Activated CD8-positive, alpha-beta memory T cell treated with anti-CD3 and anti-CD28 coated beads, Interleukin-2, amount 50 U/mL, for 1 hour (primary cell): ENCODE results near the gene PLCL2.

ENCODE experiments used
- DNase-seq: peaks from one replicate; pipeline ENCODE4 v3.0.0-alpha.2; 2020; ENCODE audit errors: extremely low read depth

PLCL2 gene

DNA sequence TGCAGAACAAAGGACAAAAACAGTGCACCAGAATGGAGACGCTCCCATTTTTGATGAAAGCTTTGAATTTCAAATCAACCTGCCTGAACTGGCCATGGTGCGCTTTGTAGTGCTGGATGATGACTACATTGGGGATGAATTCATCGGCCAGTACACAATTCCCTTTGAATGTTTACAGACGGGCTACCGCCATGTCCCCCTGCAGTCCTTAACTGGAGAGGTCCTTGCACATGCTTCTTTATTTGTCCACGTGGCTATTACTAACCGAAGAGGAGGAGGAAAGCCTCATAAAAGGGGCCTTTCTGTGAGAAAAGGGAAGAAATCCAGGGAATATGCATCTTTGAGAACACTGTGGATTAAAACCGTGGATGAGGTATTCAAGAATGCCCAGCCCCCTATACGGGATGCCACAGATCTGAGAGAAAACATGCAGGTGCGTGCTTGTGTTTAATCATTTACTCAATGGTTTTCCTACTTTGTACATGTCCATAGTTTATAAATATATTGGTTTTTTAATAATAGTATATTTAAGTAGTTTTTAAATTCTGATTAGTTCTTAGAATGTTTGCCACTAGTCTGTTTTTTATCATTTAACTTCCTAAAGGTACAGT lies 127.1 kb downstream of the PLCL2 start:
- DNase-seq, result no peak

DNA sequence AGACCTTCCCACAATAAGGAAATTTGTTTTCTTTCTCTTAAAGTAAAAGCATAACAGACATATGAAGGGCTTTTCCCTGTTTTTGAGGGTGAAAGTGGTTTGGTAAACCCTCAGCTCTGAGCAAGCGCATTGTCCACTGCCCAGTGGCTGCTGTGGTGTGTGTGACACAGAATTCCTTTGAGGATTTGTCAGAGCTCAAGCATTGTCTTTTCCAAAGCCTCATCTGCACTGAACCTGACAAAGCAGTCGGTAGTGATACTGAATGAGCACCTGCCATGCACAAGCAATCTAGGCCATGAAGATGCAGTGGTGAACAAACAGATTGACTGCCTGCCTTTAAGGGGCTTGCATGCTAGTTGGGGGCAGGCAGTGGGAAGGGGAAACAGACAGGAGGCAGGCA lies 128.3 kb downstream of the PLCL2 start:
- DNase-seq, result no peak

DNA sequence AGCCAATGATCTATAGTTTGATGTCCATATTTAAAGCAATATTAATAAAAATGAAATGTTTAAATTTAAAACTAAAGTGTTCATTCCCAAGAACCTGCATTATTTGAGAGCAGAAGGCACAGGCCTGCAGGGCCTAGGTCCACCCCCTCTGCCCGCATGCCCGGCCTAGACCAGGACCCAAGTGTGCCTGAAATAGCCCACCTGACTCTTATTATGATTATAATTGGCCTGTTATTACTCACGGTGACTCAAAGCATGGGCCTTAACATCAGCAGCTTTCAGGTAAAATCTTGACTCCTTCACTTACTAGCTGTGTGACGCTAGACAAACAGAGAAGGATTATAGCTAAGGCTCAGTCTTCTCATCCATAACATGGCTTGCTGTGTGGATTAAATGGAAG lies 128.8 kb downstream of the PLCL2 start:
- no peak for DNase-seq

DNA sequence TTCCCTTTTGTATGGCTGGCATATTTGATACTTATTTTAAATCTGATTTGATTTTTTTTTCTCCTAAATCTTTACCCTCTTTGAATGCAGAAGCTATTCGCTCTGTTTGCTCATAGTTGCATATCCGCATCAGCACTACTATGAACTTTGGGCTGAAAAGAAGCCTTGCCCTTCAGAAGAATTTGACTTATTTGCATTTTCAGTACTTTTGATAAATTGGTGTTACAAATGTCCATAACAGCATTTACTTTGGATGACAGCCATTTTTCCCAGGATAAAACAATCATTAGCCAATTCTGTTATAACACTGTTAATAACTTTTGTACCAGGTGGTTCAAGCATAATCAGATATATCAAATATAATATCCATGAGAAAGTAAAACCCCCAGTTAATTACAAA lies 129.5 kb downstream of the PLCL2 start:
- no peak for DNase-seq

GRCh38 chr3:17014709-17015108 lies 130.0 kb downstream of the PLCL2 start:
- no peak for DNase-seq

DNA sequence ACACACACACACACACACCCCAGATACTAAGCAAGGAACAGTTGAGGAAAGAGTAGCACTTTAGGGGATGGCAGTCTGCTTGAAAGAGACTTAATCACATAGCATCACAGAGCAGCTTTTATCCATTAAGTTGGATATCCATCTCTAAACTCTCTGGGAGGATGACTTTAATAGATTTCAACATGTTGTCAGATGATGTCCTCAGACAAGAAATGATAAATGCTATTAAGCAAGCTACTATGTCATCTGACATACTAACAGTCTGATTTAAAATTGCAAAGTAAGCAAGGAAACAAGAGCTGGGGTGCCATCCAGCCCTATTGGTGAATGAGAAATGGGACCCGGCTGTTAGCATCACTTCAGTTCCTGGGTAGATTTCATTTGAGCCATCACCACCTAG lies 136.9 kb downstream of the PLCL2 start:
- DNase-seq, result no peak

GRCh38 chr3:17023006-17023664 lies 138.4 kb downstream of the PLCL2 start:
- peak; percentile 24 for DNase-seq

DNA sequence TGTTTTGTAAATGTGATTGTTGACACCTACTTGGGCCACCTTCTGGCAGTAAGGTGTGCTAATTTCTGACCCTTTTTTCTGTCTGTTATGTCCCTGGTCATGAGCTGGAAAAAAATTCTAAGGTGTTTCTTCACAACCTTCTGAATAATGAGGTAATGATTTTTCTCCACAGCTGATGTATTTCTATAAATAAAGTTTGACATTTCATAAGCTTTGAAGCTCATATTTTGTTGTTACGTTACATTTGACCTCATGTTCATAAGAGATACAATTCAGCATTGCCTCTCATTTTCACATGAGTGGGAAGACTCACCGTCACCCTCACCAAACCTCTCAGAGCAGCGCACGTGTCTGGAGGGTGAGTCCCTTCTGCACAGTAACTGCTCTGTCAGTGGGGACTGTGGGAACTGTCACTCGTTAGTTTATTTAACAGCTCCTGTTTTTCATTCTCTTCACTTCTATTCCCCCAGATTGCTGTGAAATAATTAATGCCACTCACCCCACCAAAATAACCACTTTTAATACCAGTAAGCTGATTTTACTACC lies 140.9 kb downstream of the PLCL2 start:
- DNase-seq, result no peak

DNA sequence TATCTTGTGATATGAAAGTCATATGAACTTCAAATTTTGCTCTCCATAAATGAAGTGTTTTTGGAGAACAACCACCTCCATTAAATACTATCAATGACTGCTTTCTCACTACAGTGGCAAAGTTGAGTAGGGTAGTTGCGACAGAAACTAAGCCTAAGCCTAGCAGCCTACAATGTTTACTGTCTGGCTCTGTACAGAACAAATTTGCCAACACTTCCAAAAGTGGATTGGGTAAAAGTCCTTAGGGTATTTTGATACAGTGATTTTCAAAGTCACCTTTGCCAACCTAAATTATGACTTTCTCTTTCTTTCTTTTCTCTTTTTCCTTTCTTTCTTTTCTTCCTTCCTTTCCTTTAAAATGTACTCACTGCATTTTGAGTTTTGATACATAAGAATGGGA lies 142.6 kb downstream of the PLCL2 start:
- no peak for DNase-seq

DNA sequence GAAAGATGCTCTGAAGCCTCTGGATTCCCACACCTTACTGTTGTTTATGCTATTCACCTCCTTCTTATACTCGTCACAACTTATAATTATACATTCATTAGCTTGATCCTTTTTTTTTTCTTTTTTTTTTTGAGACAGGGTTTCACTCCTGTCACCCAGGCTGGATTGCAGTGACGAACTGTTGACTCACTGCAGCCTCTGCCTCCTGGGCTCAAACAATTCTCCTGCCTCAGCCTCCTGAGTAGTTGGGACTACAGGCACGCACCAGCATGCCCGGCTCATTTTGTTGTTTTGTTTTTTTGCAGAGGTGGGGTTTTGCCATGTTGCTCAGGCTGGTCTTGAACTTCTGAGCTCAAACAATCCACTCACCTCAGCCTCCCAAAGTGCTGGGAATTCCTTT lies 143.6 kb downstream of the PLCL2 start:
- no peak for DNase-seq

GRCh38 chr3:17030438-17030837 lies 145.7 kb downstream of the PLCL2 start:
- no peak for DNase-seq

GRCh38 chr3:17030956-17031652 lies 146.3 kb downstream of the PLCL2 start:
- DNase-seq, result no peak

DNA sequence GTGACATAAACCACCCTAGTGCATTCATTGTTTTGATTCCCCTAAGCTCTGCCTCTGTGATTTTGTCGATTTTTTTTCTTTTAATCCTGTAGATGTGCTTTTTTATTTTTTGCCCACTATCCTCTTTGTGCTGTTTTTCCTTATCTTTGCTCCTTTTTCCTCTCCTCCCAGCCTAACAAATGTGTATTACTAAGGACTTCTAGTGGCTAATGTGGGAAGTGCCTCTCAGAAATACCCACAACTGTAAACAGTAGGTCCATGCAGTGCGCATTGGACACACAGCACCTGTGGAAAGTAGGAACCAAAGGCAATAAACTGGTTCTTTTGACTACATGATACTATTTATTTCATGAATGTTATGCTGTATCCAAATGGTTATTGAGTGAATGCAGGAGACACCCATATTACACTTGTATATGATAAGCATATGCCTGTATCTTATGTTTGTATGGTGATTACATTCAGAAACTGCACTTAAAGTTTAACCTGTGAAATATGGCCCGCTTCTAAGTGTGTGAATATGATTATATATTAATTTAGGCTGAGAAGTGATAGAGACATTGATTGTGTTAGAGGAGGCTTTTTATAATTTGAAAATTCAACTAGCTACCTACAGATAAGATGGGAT lies 147.8 kb downstream of the PLCL2 start:
- no peak for DNase-seq

DNA sequence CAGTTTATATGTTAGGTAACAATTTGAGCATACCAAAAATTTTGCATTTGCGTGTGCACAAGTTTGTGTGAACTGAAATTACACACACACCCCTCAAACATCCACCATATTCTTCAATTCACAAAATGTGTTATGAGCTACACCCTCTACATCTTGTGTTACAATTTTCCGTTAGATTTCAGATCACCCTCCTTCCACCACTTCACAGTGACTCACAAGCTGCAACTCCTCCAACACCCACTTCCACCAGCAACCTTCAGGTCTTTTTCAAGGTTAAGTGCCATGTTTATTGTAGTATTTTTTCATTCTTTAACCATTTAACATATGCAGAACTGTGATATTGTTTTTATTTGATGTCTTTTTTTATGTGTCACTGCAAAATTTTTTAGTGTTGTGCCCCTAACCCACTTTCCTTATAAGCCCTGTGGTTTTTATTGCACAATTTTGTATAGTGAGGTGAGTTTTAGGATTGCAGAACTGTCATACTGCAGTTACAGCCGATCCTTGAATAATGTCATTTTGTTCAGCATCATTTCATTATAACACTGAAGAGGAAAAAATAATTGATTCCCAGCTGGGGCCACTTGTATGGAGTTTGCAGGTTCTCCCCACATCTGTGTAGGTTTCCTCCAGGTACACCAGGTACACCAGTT lies 148.9 kb downstream of the PLCL2 start:
- no peak for DNase-seq

- DNase-seq, result no peak
Measured at GRCh38 chr3:17035033-17035432, 150.3 kb downstream of the PLCL2 start.

- DNase-seq, result no peak
Measured at GRCh38 chr3:17035966-17036365, 151.2 kb downstream of the PLCL2 start.

DNA sequence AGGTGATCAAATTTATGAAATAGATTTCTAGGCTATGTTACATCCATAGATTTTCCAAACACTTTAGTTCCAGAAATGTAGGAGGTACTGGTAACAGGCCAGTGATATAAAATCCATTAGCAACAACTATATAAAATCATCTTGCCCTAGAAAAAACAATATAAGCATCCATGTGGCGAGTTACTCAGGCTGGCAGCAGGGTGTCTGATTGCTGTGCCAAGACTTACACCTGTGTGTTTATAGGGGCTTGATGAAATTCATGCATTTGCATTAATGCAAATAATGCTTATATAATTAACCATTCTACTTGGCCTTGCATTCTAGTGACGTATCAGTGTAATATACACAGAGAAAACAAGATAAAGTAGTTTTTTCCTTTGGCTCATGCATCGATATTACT lies 153.4 kb downstream of the PLCL2 start:
- DNase-seq, result no peak

GRCh38 chr3:17038900-17039553 lies 154.3 kb downstream of the PLCL2 start:
- no peak for DNase-seq

GRCh38 chr3:17039594-17039993 lies 154.8 kb downstream of the PLCL2 start:
- no peak for DNase-seq

DNA sequence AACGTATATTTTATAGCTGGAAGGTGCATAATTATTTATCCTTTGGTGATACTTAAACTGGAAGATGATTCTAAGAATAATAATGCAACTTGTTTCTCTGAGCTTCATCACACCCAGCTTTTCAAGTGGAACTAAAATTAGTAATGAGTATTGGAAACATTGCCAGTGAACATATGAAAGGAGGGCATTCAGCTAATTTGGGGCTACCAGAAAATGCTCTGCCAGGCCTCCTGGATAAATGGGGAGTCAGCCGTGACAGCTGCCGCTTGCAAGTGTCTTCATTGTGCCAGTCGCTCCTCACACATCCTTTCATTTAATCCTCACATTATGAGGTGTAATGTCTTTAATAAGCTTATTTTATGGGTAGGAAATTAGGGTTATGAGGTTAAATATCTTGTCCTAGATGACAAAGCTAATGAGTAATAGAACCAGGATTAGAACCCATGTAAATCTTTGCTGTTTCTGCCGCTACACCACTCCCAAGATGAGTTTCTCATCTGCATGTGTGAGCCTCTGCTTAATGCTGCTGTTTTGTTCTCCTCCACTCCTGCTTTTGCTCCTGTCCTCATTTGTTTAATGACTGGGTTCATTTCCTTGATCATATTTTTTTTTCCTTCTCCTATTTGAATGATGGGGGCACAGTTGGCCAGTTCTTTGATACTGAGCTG lies 155.7 kb downstream of the PLCL2 start:
- DNase-seq, result no peak

DNA sequence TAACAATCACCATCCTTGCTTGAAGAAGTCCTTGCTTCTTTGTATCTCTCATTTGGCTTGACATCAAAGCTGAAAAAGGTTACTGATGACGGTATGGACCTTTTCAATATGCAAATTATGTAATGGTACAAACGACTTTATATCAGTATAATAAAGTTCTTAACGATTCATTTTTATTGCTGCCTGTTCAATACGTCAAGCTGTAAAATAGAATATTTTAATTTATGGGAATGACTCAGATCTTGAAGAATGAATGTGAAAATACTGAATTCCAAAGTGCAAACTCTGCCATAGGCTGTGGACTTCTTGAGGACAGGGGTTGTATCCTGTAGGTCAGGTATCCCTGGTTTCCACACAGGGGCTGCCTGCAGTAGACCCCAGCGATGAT lies 156.2 kb downstream of the PLCL2 start:
- DNase-seq, result no peak
